HepG2 (cell line): ENCODE measurements around the gene ADAM10. TPM values are rescaled to one million over a fixed set of nuclear protein-coding genes. Genes with fewer than 3 reads are reported as not detected.
A peak's percentile ranks its signal among the peaks of the same experiment; 100 is the strongest.

Source experiments
- ATAC-seq: fragments of 200-7000 bp; cut with Tn5 transposase; 3 replicates; pipeline ENCODE4 v1.9.1; 2020; ENCODE audit warnings: mild to moderate bottlenecking, moderate library complexity
- BruUV-seq: library from RNA; stranded (reverse); fragments of 400-500 nt; replicated peaks from 2 replicates; lab custom pipeline; 2021; lab: Mats Ljungman, UMichigan
- CTCF ChIA-PET: fragments of 300-600 bp; formaldehyde crosslinking; extraction: SDS; loops from one replicate; lab custom pipeline; 2021; ENCODE audit warnings: low total read pairs, inconsistent platforms, low intra/inter-chr PET ratio; lab: Yijun Ruan, JAX
- POLR2A ChIA-PET: fragments of 350-600 bp; sonication (Branson Sonifier 250); formaldehyde crosslinking; loops from one replicate; lab custom pipeline; 2020; ENCODE audit warnings: antibody characterized with exemption, inconsistent platforms; lab: Yijun Ruan, JAX
- DNase-seq: peaks from one replicate; pipeline ENCODE4 v3.0.0-alpha.2; 2015; ENCODE audit warnings: low spot score
- FAIRE-seq: peaks from 3 replicates; lab custom pipeline; 2011; peaks lifted over from hg19 to GRCh38; lab: Jason Lieb, UNC
- H2AFZ ChIP-seq: one replicate; pipeline ENCODE4 v1.6.1; 2011; ENCODE audit warnings: low read length, inconsistent platforms
- H3K27ac ChIP-seq: fragments of 300-600 bp; 3 replicates; pipeline ENCODE4 v1.8.0; 2011; ENCODE audit warnings: mixed run types, mild to moderate bottlenecking, mixed read lengths, low read length, inconsistent platforms; ENCODE audit not compliant: insufficient read depth; ENCODE audit errors: extremely low read length
- H3K27me3 ChIP-seq, 2 experiments: fragments of 200-600 bp in 1 of 2; 2 replicates in 1 of 2; 3 replicates in 1 of 2; pipeline versions ENCODE4 v1.6.0 to v1.8.0; 2011; ENCODE audit warnings: low read length in 2 of 2, mild to moderate bottlenecking in 2 of 2, moderate library complexity in 2 of 2, inconsistent platforms in 1 of 2; ENCODE audit not compliant: insufficient read depth in 2 of 2, control insufficient read depth in 1 of 2
- H3K36me3 ChIP-seq, 2 experiments: fragments of 200-600 bp in 1 of 2; replicated peaks in 1 of 2; 2 replicates in 1 of 2; 3 replicates in 1 of 2; pipeline versions ENCODE4 v1.5.1 to v1.8.0; 2011; ENCODE audit warnings: low read length in 2 of 2, inconsistent platforms in 1 of 2; ENCODE audit not compliant: insufficient read depth in 2 of 2, control insufficient read depth in 1 of 2
- H3K4me1 ChIP-seq: 2 replicates; pipeline ENCODE4 v1.5.1; 2012; ENCODE audit warnings: low read length, inconsistent platforms; ENCODE audit not compliant: insufficient read depth
- H3K4me2 ChIP-seq: 2 replicates; pipeline ENCODE4 v1.6.0; 2011; ENCODE audit warnings: low read depth, low read length, inconsistent platforms
- H3K4me3 ChIP-seq, 3 experiments: fragments of 200-600 bp in 1 of 3; sonication (generic), shearing (Covaris generic) in 1 of 3; replicated peaks in 1 of 3; 2 replicates each; pipeline ENCODE4 v1.5.1; 2011 to 2016; ENCODE audit warnings: low read length in 3 of 3, inconsistent platforms in 2 of 3, low read depth in 2 of 3, mild to moderate bottlenecking in 2 of 3, control low read depth in 1 of 3, mixed read lengths in 1 of 3; ENCODE audit not compliant: insufficient read depth in 1 of 3
- H3K79me2 ChIP-seq: one replicate; pipeline ENCODE4 v1.6.1; 2011; ENCODE audit warnings: low read length, inconsistent platforms; ENCODE audit not compliant: insufficient read depth
- H3K9ac ChIP-seq: 2 replicates; pipeline ENCODE4 v1.6.0; 2011; ENCODE audit warnings: mild to moderate bottlenecking, low read depth, low read length, inconsistent platforms; ENCODE audit not compliant: insufficient read depth
- H3K9me3 ChIP-seq: 2 replicates; pipeline ENCODE4 v1.5.1; 2012; ENCODE audit warnings: mild to moderate bottlenecking, low read length
- H4K20me1 ChIP-seq: 2 replicates; pipeline ENCODE4 v1.6.0; 2011; ENCODE audit warnings: inconsistent platforms, mild to moderate bottlenecking, low read length, moderate library complexity; ENCODE audit not compliant: insufficient read depth
- CEBPB ChIP-seq: IDR thresholded peaks from 2 replicates; pipeline ENCODE4 v1.6.1; 2011; ENCODE audit warnings: low read depth, low read length, improper control_type of control experiment, borderline replicate concordance
- MAFF ChIP-seq: IDR thresholded peaks from 2 replicates; pipeline ENCODE4 v1.6.1; 2011; ENCODE audit warnings: low read depth, low read length, improper control_type of control experiment
- MAFK ChIP-seq, 2 experiments: IDR thresholded peaks in 1 of 2; conservative IDR thresholded peaks in 1 of 2; 2 replicates each; pipeline ENCODE4 v1.6.1; 2011; ENCODE audit warnings: improper control_type of control experiment in 2 of 2, low read length in 2 of 2
- NAIF1 ChIP-seq: sonication (generic); formaldehyde crosslinking; IDR thresholded peaks from 2 replicates; pipeline ENCODE4 v1.5.0; 2020; ENCODE audit warnings: mild to moderate bottlenecking, missing genetic modification reagents, borderline replicate concordance
- NFE2L2 ChIP-seq: fragments of 150-350 bp; IDR thresholded peaks from 2 replicates; pipeline ENCODE4 v1.6.1; 2014; ENCODE audit warnings: low read length
- PHB2 ChIP-seq: fragments of 450-650 bp; IDR thresholded peaks from 2 replicates; pipeline ENCODE4 v1.6.1; 2018; ENCODE audit not compliant: partially characterized antibody
- RORA ChIP-seq: sonication (generic); formaldehyde crosslinking; IDR thresholded peaks from 2 replicates; pipeline ENCODE4 v1.5.0; 2020; ENCODE audit warnings: mild to moderate bottlenecking, missing genetic modification reagents, moderate library complexity
- ZNF44 ChIP-seq: sonication (generic); formaldehyde crosslinking; IDR thresholded peaks from 2 replicates; pipeline ENCODE4 v1.5.1; 2020; ENCODE audit warnings: mild to moderate bottlenecking, missing genetic modification reagents
- WGBS: methylation state at CpG from one replicate; pipeline ENCODE4 v1.1.6; 2017; ENCODE audit warnings: low lambda C conversion rate; 5-methylcytosine and 5-hydroxymethylcytosine counted together
- in situ Hi-C: cut with HindIII; loops from 2 replicates; pipeline ENCODE4 v1.10.0; 2017; ENCODE audit warnings: low pct_unique_long_range_greater_than_20kb; ENCODE audit not compliant: extremely low pct_ligation_motif_present
- intact Hi-C: fragments of 100-400 bp; cut with micrococcal nuclease; formaldehyde crosslinking; loops from one replicate; pipeline ENCODE4 v1.10.0; 2022; ENCODE audit not compliant: unreplicated experiment
- polyA plus RNA-seq, 8 experiments: library from polyadenylated mRNA; depleted of rRNA in 3 of 8; stranded (reverse) in 7 of 8; unstranded in 1 of 8; fragments of >200 nt; fragmentation: Illumina TruSeq in 4 of 8; extraction: Trizol in 4 of 8; gene quantifications; 2 replicates each; pipeline versions ENCODE4 v1.2.1 to v1.2.3, GENCODE V29; 2011 to 2016; ENCODE audit warnings: low read depth in 4 of 8, missing spikeins in 1 of 8, mixed read lengths in 1 of 8; ENCODE audit not compliant: insufficient read depth in 1 of 8
- total RNA-seq, 5 experiments: library from RNA; depleted of rRNA; stranded (reverse); fragments of >200 nt; fragmentation: Illumina TruSeq; extraction: Trizol; gene quantifications; 2 replicates each; pipeline ENCODE4 v1.2.3, GENCODE V29; 2016; ENCODE audit warnings: low read depth in 1 of 5

The ADAM10 gene
- total and polyA plus RNA-seq, 2 of the 13 experiments (the other 11 are each of a cell fraction or from before 2014, with no cell fraction given), result 92.7 to 125 TPM

- TF ChIP-seq ZNF44 (CRISPR knock-in tag), result no peak
- no peak for TF ChIP-seq PHB2
Measured at GRCh38 chr15:58701376-58701775, 48.1 kb downstream of the ADAM10 start (continued).

DNA sequence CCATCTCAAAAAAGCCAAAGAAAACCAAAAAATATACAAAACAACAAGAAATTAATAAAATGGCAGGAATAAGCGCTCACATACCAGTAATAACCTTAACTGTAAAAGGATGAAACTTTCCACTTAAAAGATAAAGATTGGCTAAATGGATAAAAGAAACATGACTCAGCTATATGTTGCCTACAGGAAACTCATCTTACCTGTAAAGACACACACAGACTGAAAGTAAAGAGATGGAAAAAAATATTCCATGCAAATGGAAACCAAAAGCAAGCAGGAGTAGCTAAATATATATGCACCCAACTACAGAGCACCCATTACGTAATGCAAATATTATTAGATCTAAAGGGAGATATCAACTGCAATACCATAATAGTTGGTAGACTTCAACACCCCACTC, 49.7 kb downstream of the ADAM10 start:
- no peak overlapping the region for H3K9ac ChIP-seq
- 97% methylated on average over 2 of the region's 2 CpGs for WGBS
- 0 out of 2 replicates have a peak, but pooled peaks cover 10% of the 10 kb centered on the region for H4K20me1 ChIP-seq
- TF ChIP-seq NAIF1 (CRISPR knock-in tag), result no peak
- TF ChIP-seq CEBPB, result peak; percentile 17; the same call in 1 of the 2 replicates
- TF ChIP-seq MAFF, result peak; percentile 42; the same call in 1 of the 2 replicates
- TF ChIP-seq MAFK (conservative IDR thresholded peaks at IDR 0.05 in 1 of 2, IDR thresholded peaks at IDR 0.05 in 1 of 2; ENCODE audit: low read length in 2 of 2), result peak; percentile 54 to 57
- peak; percentile 73 for TF ChIP-seq NFE2L2
- no peak for TF ChIP-seq RORA (CRISPR knock-in tag)
- H3K27me3 ChIP-seq, result no peaks in the 10 kb centered on the region
- ATAC-seq (no peak), DNase-seq (no peak), FAIRE-seq (no peak)
- no peak overlapping the region for H3K4me2 ChIP-seq
- CTCF ChIA-PET, result no interaction called here
- H3K27ac ChIP-seq, result no peak overlapping the region
- H3K79me2 ChIP-seq, result peaks cover 74% of the 10 kb centered on the region
- POLR2A ChIA-PET, result no interaction called here
- intact Hi-C loops (no loop called here), in situ Hi-C loops (no loop called here)
- no TSS peak for BruUV-seq
- 0 out of 2 replicates have a peak, but pooled peaks cover 6% of the 10 kb centered on the region for H3K4me1 ChIP-seq
- no peak overlapping the region for H2AFZ ChIP-seq
- H3K4me3 ChIP-seq, result no peak overlapping the region
- peaks cover 2 to 10% of the 10 kb centered on the region in 2 experiments; a peak in 2 of 5 replicates for H3K36me3 ChIP-seq
- peaks cover 8% of the 10 kb centered on the region for H3K9me3 ChIP-seq
